HepG2 (cell line): ENCODE data around the gene IFT52. TPM values are rescaled to one million over a fixed set of nuclear protein-coding genes. Genes with fewer than 3 reads are reported as not detected.

ENCODE experiments used
- ATAC-seq: fragments of 200-7000 bp; cut with Tn5 transposase; 3 replicates; pipeline ENCODE4 v1.9.1; 2020; ENCODE audit warnings: mild to moderate bottlenecking, moderate library complexity
- BruUV-seq: library from RNA; stranded (reverse); fragments of 400-500 nt; replicated peaks from 2 replicates; lab custom pipeline; 2021; lab: Mats Ljungman, UMichigan
- CTCF ChIA-PET: fragments of 300-600 bp; formaldehyde crosslinking; extraction: SDS; loops from one replicate; lab custom pipeline; 2021; ENCODE audit warnings: low total read pairs, inconsistent platforms, low intra/inter-chr PET ratio; lab: Yijun Ruan, JAX
- POLR2A ChIA-PET: fragments of 350-600 bp; sonication (Branson Sonifier 250); formaldehyde crosslinking; loops from one replicate; lab custom pipeline; 2020; ENCODE audit warnings: antibody characterized with exemption, inconsistent platforms; lab: Yijun Ruan, JAX
- DNase-seq: peaks from one replicate; pipeline ENCODE4 v3.0.0-alpha.2; 2015; ENCODE audit warnings: low spot score
- FAIRE-seq: peaks from 3 replicates; lab custom pipeline; 2011; peaks lifted over from hg19 to GRCh38; lab: Jason Lieb, UNC
- H2AFZ ChIP-seq: one replicate; pipeline ENCODE4 v1.6.1; 2011; ENCODE audit warnings: low read length, inconsistent platforms
- H3K27ac ChIP-seq: fragments of 300-600 bp; 3 replicates; pipeline ENCODE4 v1.8.0; 2011; ENCODE audit warnings: mixed run types, mild to moderate bottlenecking, mixed read lengths, low read length, inconsistent platforms; ENCODE audit not compliant: insufficient read depth; ENCODE audit errors: extremely low read length
- H3K27me3 ChIP-seq, 2 experiments: fragments of 200-600 bp in 1 of 2; 2 replicates in 1 of 2; 3 replicates in 1 of 2; pipeline versions ENCODE4 v1.6.0 to v1.8.0; 2011; ENCODE audit warnings: low read length in 2 of 2, mild to moderate bottlenecking in 2 of 2, moderate library complexity in 2 of 2, inconsistent platforms in 1 of 2; ENCODE audit not compliant: insufficient read depth in 2 of 2, control insufficient read depth in 1 of 2
- H3K36me3 ChIP-seq, 2 experiments: fragments of 200-600 bp in 1 of 2; replicated peaks in 1 of 2; 2 replicates in 1 of 2; 3 replicates in 1 of 2; pipeline versions ENCODE4 v1.5.1 to v1.8.0; 2011; ENCODE audit warnings: low read length in 2 of 2, inconsistent platforms in 1 of 2; ENCODE audit not compliant: insufficient read depth in 2 of 2, control insufficient read depth in 1 of 2
- H3K4me1 ChIP-seq: 2 replicates; pipeline ENCODE4 v1.5.1; 2012; ENCODE audit warnings: low read length, inconsistent platforms; ENCODE audit not compliant: insufficient read depth
- H3K4me2 ChIP-seq: 2 replicates; pipeline ENCODE4 v1.6.0; 2011; ENCODE audit warnings: low read depth, low read length, inconsistent platforms
- H3K4me3 ChIP-seq, 3 experiments: fragments of 200-600 bp in 1 of 3; sonication (generic), shearing (Covaris generic) in 1 of 3; replicated peaks in 1 of 3; 2 replicates each; pipeline ENCODE4 v1.5.1; 2011 to 2016; ENCODE audit warnings: low read length in 3 of 3, inconsistent platforms in 2 of 3, low read depth in 2 of 3, mild to moderate bottlenecking in 2 of 3, control low read depth in 1 of 3, mixed read lengths in 1 of 3; ENCODE audit not compliant: insufficient read depth in 1 of 3
- H3K79me2 ChIP-seq: one replicate; pipeline ENCODE4 v1.6.1; 2011; ENCODE audit warnings: low read length, inconsistent platforms; ENCODE audit not compliant: insufficient read depth
- H3K9ac ChIP-seq: 2 replicates; pipeline ENCODE4 v1.6.0; 2011; ENCODE audit warnings: mild to moderate bottlenecking, low read depth, low read length, inconsistent platforms; ENCODE audit not compliant: insufficient read depth
- H3K9me3 ChIP-seq: 2 replicates; pipeline ENCODE4 v1.5.1; 2012; ENCODE audit warnings: mild to moderate bottlenecking, low read length
- H4K20me1 ChIP-seq: 2 replicates; pipeline ENCODE4 v1.6.0; 2011; ENCODE audit warnings: inconsistent platforms, mild to moderate bottlenecking, low read length, moderate library complexity; ENCODE audit not compliant: insufficient read depth
- FOSL2 ChIP-seq: sonication (generic); formaldehyde crosslinking; IDR thresholded peaks from 2 replicates; pipeline ENCODE4 v1.4.0; 2020; ENCODE audit warnings: missing genetic modification reagents
- FOXA1 ChIP-seq, 2 experiments: fragments of 450-650 bp in 1 of 2; sonication (generic) in 1 of 2; formaldehyde crosslinking in 1 of 2; IDR thresholded peaks; 2 replicates each; pipeline versions ENCODE4 v1.4.0 to v1.6.1; 2016 to 2020; ENCODE audit warnings: missing genetic modification reagents in 1 of 2
- HOXA3 ChIP-seq: sonication (generic); formaldehyde crosslinking; IDR thresholded peaks from 2 replicates; pipeline ENCODE4 v1.5.0; 2020; ENCODE audit warnings: missing genetic modification reagents
- HOXD1 ChIP-seq: sonication (generic); formaldehyde crosslinking; IDR thresholded peaks from 2 replicates; pipeline ENCODE4 v1.5.0; 2020; ENCODE audit warnings: missing genetic modification reagents
- KDM4B ChIP-seq: sonication (generic); formaldehyde crosslinking; IDR thresholded peaks from 2 replicates; pipeline ENCODE4 v1.4.0; 2020; ENCODE audit warnings: missing genetic modification reagents
- KDM6A ChIP-seq: IDR thresholded peaks from 2 replicates; pipeline ENCODE4 v1.6.1; 2016; ENCODE audit warnings: low read depth
- KMT2A ChIP-seq: sonication (generic); formaldehyde crosslinking; IDR thresholded peaks from 2 replicates; pipeline ENCODE4 v1.4.0; 2020; ENCODE audit warnings: missing genetic modification reagents
- LCORL ChIP-seq, 2 experiments: fragments of 450-650 bp in 1 of 2; sonication (generic) in 1 of 2; formaldehyde crosslinking in 1 of 2; IDR thresholded peaks; 2 replicates each; pipeline versions ENCODE4 v1.5.0 to v1.6.1; 2017 to 2020; ENCODE audit warnings: antibody characterized with exemption in 1 of 2, missing genetic modification reagents in 1 of 2
- MNT ChIP-seq: fragments of 450-650 bp; IDR thresholded peaks from 2 replicates; pipeline ENCODE4 v1.6.1; 2016
- NBN ChIP-seq: fragments of 450-650 bp; conservative IDR thresholded peaks from 2 replicates; pipeline ENCODE4 v1.6.1; 2017
- NFRKB ChIP-seq: fragments of 450-650 bp; IDR thresholded peaks from 2 replicates; pipeline ENCODE4 v1.6.1; 2017
- PLRG1 ChIP-seq: fragments of 450-650 bp; conservative IDR thresholded peaks from 2 replicates; pipeline ENCODE4 v1.6.1; 2016
- SMYD3 ChIP-seq: sonication (generic); formaldehyde crosslinking; IDR thresholded peaks from 2 replicates; pipeline ENCODE4 v1.8.1; 2023; ENCODE audit warnings: mild to moderate bottlenecking, missing genetic modification reagents
- TRIM22 ChIP-seq: fragments of 450-650 bp; IDR thresholded peaks from 2 replicates; pipeline ENCODE4 v1.6.1; 2017
- U2AF2 ChIP-seq: fragments of 200-400 bp; formaldehyde crosslinking; IDR thresholded peaks from 2 replicates; pipeline ENCODE4 v1.6.1; 2017; ENCODE audit warnings: low read depth, mild to moderate bottlenecking, low read length
- WGBS: methylation state at CpG from one replicate; pipeline ENCODE4 v1.1.6; 2017; ENCODE audit warnings: low lambda C conversion rate; 5-methylcytosine and 5-hydroxymethylcytosine counted together
- in situ Hi-C: cut with HindIII; loops from 2 replicates; pipeline ENCODE4 v1.10.0; 2017; ENCODE audit warnings: low pct_unique_long_range_greater_than_20kb; ENCODE audit not compliant: extremely low pct_ligation_motif_present
- intact Hi-C: fragments of 100-400 bp; cut with micrococcal nuclease; formaldehyde crosslinking; loops from one replicate; pipeline ENCODE4 v1.10.0; 2022; ENCODE audit not compliant: unreplicated experiment
- polyA plus RNA-seq, 8 experiments: library from polyadenylated mRNA; depleted of rRNA in 3 of 8; stranded (reverse) in 7 of 8; unstranded in 1 of 8; fragments of >200 nt; fragmentation: Illumina TruSeq in 4 of 8; extraction: Trizol in 4 of 8; gene quantifications; 2 replicates each; pipeline versions ENCODE4 v1.2.1 to v1.2.3, GENCODE V29; 2011 to 2016; ENCODE audit warnings: low read depth in 4 of 8, missing spikeins in 1 of 8, mixed read lengths in 1 of 8; ENCODE audit not compliant: insufficient read depth in 1 of 8
- total RNA-seq, 5 experiments: library from RNA; depleted of rRNA; stranded (reverse); fragments of >200 nt; fragmentation: Illumina TruSeq; extraction: Trizol; gene quantifications; 2 replicates each; pipeline ENCODE4 v1.2.3, GENCODE V29; 2016; ENCODE audit warnings: low read depth in 1 of 5
- TF ChIP-seq, protein P1 (sequence below): sonication (generic); formaldehyde crosslinking; IDR thresholded peaks from 2 replicates; pipeline ENCODE4 v1.4.0; 2020; ENCODE audit warnings: missing genetic modification reagents, borderline replicate concordance
- TF ChIP-seq, protein P2 (sequence below): sonication (generic); formaldehyde crosslinking; IDR thresholded peaks from 2 replicates; pipeline ENCODE4 v1.4.0; 2020; ENCODE audit warnings: missing genetic modification reagents, mild to moderate bottlenecking, borderline replicate concordance
- TF ChIP-seq, protein P3 (sequence below): IDR thresholded peaks from 2 replicates; pipeline ENCODE4 v1.6.1; 2016; ENCODE audit warnings: low read depth, control low read depth

Gene IFT52
- total and polyA plus RNA-seq, 2 of the 13 experiments (the other 11 are each of a cell fraction or from before 2014, with no cell fraction given): 48.0 to 64.0 TPM

GRCh38 chr20:43564455-43564854 is 26.3 kb upstream of the IFT52 start:
- POLR2A ChIA-PET: interaction anchor here (0.8 to 1.7 kb wide), 2 partner anchors 9 to 26 kb away, joined by 4 read pairs; partner anchors contain the start of gene IFT52
- no TSS peak for BruUV-seq
- TF ChIP-seq PLRG1: 0 out of 2 replicates have a peak, but pooled peaks have one; percentile 42
- TF ChIP-seq KMT2A (CRISPR knock-in tag): no peak
- TF ChIP-seq U2AF2: no peak
- TF ChIP-seq HOXA3: no peak
- peak; percentile 82; the same call in 1 of the 2 replicates for TF ChIP-seq TRIM22
- TF ChIP-seq HOXD1: no peak
- no peak for TF ChIP-seq KDM4B
- 0 out of 2 replicates have a peak, but pooled peaks have one; percentile 25 for TF ChIP-seq LCORL (IDR thresholded peaks at IDR 0.05)
- TF ChIP-seq LCORL (CRISPR knock-in tag; IDR thresholded peaks at IDR 0.05): no peak
- TF ChIP-seq FOSL2 (CRISPR knock-in tag): no peak
- TF ChIP-seq, protein P1, sequence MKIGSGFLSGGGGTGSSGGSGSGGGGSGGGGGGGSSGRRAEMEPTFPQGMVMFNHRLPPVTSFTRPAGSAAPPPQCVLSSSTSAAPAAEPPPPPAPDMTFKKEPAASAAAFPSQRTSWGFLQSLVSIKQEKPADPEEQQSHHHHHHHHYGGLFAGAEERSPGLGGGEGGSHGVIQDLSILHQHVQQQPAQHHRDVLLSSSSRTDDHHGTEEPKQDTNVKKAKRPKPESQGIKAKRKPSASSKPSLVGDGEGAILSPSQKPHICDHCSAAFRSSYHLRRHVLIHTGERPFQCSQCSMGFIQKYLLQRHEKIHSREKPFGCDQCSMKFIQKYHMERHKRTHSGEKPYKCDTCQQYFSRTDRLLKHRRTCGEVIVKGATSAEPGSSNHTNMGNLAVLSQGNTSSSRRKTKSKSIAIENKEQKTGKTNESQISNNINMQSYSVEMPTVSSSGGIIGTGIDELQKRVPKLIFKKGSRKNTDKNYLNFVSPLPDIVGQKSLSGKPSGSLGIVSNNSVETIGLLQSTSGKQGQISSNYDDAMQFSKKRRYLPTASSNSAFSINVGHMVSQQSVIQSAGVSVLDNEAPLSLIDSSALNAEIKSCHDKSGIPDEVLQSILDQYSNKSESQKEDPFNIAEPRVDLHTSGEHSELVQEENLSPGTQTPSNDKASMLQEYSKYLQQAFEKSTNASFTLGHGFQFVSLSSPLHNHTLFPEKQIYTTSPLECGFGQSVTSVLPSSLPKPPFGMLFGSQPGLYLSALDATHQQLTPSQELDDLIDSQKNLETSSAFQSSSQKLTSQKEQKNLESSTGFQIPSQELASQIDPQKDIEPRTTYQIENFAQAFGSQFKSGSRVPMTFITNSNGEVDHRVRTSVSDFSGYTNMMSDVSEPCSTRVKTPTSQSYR (CRISPR knock-in tag): no peak
- 0 out of 2 replicates have a peak, but pooled peaks have one; percentile 4 for TF ChIP-seq MNT
- 0 out of 2 replicates have a peak, but pooled peaks have one; percentile 32 for TF ChIP-seq FOXA1 (IDR thresholded peaks at IDR 0.05)
- no peak for TF ChIP-seq FOXA1 (CRISPR knock-in tag; IDR thresholded peaks at IDR 0.05)
- TF ChIP-seq SMYD3 (CRISPR knock-in tag): no peak
- TF ChIP-seq NFRKB: no peak
- TF ChIP-seq, protein P2, sequence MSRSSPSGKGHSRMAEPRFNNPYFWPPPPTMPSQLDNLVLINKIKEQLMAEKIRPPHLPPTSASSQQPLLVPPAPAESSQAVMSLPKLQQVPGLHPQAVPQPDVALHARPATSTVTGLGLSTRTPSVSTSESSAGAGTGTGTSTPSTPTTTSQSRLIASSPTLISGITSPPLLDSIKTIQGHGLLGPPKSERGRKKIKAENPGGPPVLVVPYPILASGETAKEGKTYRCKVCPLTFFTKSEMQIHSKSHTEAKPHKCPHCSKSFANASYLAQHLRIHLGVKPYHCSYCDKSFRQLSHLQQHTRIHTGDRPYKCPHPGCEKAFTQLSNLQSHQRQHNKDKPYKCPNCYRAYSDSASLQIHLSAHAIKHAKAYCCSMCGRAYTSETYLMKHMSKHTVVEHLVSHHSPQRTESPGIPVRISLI (CRISPR knock-in tag): no peak
- TF ChIP-seq, protein P3, sequence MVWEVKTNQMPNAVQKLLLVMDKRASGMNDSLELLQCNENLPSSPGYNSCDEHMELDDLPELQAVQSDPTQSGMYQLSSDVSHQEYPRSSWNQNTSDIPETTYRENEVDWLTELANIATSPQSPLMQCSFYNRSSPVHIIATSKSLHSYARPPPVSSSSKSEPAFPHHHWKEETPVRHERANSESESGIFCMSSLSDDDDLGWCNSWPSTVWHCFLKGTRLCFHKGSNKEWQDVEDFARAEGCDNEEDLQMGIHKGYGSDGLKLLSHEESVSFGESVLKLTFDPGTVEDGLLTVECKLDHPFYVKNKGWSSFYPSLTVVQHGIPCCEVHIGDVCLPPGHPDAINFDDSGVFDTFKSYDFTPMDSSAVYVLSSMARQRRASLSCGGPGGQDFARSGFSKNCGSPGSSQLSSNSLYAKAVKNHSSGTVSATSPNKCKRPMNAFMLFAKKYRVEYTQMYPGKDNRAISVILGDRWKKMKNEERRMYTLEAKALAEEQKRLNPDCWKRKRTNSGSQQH (CRISPR knock-in tag): no peak
- TF ChIP-seq KDM6A (CRISPR knock-in tag): no peak
- TF ChIP-seq NBN: 0 out of 2 replicates have a peak, but pooled peaks have one; percentile 51

More at GRCh38 chr20:43564455-43564854, 26.3 kb upstream of the IFT52 start:
- Histone ChIP-seq H3K4me1 (peaks cover 17% of the 10 kb centered on the region), H3K27me3 (no peaks in the 10 kb centered on the region), H2AFZ (no peak overlapping the region), H3K4me3 (no peak overlapping the region), H3K9ac (no peak overlapping the region), H3K9me3 (no peaks in the 10 kb centered on the region), H4K20me1 (no peaks in the 10 kb centered on the region), H3K27ac (no peak overlapping the region), H3K79me2 (peaks cover 4% of the 10 kb centered on the region), H3K4me2 (no peak overlapping the region), H3K36me3 (peaks cover 0 to 6% of the 10 kb centered on the region in 2 experiments; a peak in 4 of 5 replicates)
- in situ Hi-C loops (no loop called here), intact Hi-C loops (no loop called here)
- FAIRE-seq: peak; percentile 43
- ATAC-seq: no peak
- CTCF ChIA-PET: no interaction called here
- DNase-seq: no peak
- 99% methylated on average over 8 of the region's 8 CpGs for WGBS
